ENCODE results near the gene TADA1.

TADA1 gene

DNA sequence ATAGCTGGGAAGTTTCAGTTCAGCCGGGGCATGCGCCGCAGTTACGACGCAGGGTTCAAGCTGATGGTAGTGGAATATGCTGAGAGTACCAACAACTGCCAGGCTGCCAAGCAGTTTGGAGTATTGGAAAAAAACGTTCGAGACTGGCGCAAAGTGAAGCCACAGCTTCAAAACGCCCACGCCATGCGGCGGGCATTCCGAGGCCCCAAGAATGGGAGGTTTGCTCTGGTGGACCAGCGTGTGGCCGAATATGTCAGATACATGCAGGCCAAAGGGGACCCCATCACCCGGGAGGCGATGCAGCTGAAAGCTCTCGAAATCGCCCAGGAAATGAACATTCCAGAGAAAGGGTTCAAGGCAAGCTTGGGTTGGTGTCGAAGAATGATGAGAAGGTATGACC, 26.9 kb downstream of the TADA1 start:
- Histone ChIP-seq H3K27ac (ENCODE audit: low read depth, low read length) (no peak overlapping the region), H3K9me3 (ENCODE audit: control insufficient read depth in 5 of 5, low read length in 5 of 5) (no peaks in the 10 kb centered on the region), H3K4me3 (ENCODE audit: low read depth in 1 of 5, low read length in 5 of 5) (no peak overlapping the region), H3K4me1 (ENCODE audit: control insufficient read depth in 5 of 5, insufficient read depth in 5 of 5, low read length in 5 of 5) (peaks cover 3 to 9% (median 8%) of the 10 kb centered on the region in 5 donors), H3K27me3 (ENCODE audit: control insufficient read depth in 5 of 5, insufficient read depth in 4 of 5, low read length in 5 of 5) (no peaks in the 10 kb centered on the region), H3K36me3 (ENCODE audit: control insufficient read depth in 5 of 5, insufficient read depth in 5 of 5, low read length in 5 of 5) (peaks cover 37 to 98% (median 89%) of the 10 kb centered on the region in 5 donors), H3K9ac (ENCODE audit: low read length in 5 of 5) (no peak overlapping the region)

DNA sequence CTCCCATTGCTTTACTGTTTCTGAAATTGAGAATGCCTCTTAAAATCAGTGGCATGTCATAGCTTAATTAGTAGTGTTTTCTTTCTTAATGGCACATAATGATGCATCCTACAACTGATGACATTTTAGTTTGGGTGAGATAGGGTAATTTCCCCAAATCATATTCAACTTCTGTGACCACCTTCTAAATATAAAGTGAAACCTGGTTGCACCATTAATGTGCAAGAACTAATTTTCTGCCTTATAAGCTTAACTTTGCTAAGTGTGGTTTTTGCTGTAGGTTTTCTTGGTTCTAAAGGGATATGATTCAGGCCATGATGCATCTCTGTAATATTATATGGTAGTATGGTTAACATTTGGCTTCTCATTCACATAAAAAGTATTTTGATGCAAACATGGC, 27.9 kb downstream of the TADA1 start:
- H3K27me3 ChIP-seq (ENCODE audit: control insufficient read depth in 5 of 5, insufficient read depth in 4 of 5, low read length in 5 of 5) = no peaks in the 10 kb centered on the region
- peaks cover 34 to 98% (median 90%) of the 10 kb centered on the region in 5 donors for H3K36me3 ChIP-seq (ENCODE audit: control insufficient read depth in 5 of 5, insufficient read depth in 5 of 5, low read length in 5 of 5)
- H3K9ac ChIP-seq (ENCODE audit: low read length in 5 of 5) = no peak overlapping the region
- H3K27ac ChIP-seq (ENCODE audit: low read depth, low read length) = no peak overlapping the region
- H3K9me3 ChIP-seq (ENCODE audit: control insufficient read depth in 5 of 5, low read length in 5 of 5) = no peaks in the 10 kb centered on the region
- H3K4me1 ChIP-seq (ENCODE audit: control insufficient read depth in 5 of 5, insufficient read depth in 5 of 5, low read length in 5 of 5) = peaks cover 4 to 18% (median 15%) of the 10 kb centered on the region in 5 donors
- no peak overlapping the region for H3K4me3 ChIP-seq (ENCODE audit: low read depth in 1 of 5, low read length in 5 of 5)

DNA sequence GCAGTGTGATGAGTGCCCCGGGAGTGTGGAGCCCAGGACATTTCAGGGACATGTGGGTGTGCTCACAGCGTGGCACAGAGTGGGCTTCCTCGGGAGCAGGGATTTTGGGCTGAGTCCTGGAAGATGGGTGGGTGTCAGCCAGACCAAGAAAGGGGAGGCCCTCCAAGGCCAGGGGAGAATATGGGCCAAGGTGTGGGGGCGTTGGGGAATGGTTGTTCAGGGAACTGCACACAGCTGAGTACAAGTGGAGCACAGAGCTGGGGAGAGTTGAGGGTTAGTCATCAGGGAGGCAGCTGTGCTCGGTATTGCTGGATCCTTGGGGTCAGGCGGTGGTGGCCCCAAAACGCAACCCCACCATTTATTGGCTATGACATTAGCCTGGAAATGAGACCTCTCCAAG, 31.3 kb downstream of the TADA1 start:
- no peak overlapping the region for H3K4me3 ChIP-seq (ENCODE audit: low read depth in 1 of 5, low read length in 5 of 5)
- H3K9ac ChIP-seq (ENCODE audit: low read length in 5 of 5) = peak overlapping the region in 2 of 5 donors; percentile 4 to 38
- peak overlapping the region; percentile 32 for H3K27ac ChIP-seq (ENCODE audit: low read depth, low read length)
- H3K4me1 ChIP-seq (ENCODE audit: control insufficient read depth in 5 of 5, insufficient read depth in 5 of 5, low read length in 5 of 5) = peaks cover 7 to 36% (median 30%) of the 10 kb centered on the region in 5 donors
- no peaks in the 10 kb centered on the region for H3K27me3 ChIP-seq (ENCODE audit: control insufficient read depth in 5 of 5, insufficient read depth in 4 of 5, low read length in 5 of 5)
- peaks cover 23 to 86% (median 83%) of the 10 kb centered on the region in 5 donors for H3K36me3 ChIP-seq (ENCODE audit: control insufficient read depth in 5 of 5, insufficient read depth in 5 of 5, low read length in 5 of 5)
- no peaks in the 10 kb centered on the region for H3K9me3 ChIP-seq (ENCODE audit: control insufficient read depth in 5 of 5, low read length in 5 of 5)

DNA sequence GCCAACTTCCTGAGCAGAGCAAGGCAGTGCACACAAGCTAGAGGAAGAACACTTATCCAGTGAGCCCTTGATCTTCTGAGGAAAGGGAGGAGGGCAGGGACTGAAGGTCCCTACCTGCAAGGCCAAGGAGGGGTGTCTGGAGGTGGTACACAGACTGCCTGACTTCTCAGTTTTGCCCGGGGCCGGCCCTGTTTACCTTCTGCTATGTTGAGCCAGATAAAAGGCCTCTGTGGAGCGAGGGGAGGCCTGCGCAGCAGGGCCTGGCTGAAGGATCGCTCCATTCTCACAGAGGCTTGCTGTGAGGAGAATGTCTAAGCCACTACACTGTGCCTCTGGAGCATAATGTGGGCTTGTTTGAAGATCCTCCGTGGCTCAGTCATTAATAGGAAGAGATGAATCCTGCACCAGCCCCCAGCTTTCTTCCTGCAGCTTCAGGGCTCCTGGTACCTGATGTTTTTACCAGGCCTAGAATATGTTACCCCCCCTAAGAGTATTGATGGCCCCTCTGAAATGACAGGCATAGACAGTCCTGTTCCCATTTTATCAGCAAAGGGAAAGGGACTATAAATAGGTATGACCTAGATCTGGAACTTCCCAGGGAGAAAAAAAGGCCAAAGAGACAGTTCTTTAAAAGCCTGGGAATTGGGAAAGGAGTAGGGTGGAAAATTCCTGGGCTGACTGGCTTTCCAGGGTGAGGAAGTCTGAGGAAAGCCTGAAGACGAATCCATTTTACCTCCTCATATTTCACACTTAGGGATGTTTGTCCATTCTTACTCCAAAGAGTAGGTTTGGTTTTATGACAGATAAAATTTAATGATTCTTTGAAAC, 32.1 kb downstream of the TADA1 start:
- H3K4me3 ChIP-seq (ENCODE audit: low read depth in 1 of 5, low read length in 5 of 5) = no peak overlapping the region
- peaks cover 23 to 78% (median 75%) of the 10 kb centered on the region in 5 donors for H3K36me3 ChIP-seq (ENCODE audit: control insufficient read depth in 5 of 5, insufficient read depth in 5 of 5, low read length in 5 of 5)
- H3K9me3 ChIP-seq (ENCODE audit: control insufficient read depth in 5 of 5, low read length in 5 of 5) = no peaks in the 10 kb centered on the region
- H3K9ac ChIP-seq (ENCODE audit: low read length in 5 of 5) = peak overlapping the region in 3 of 5 donors; percentile 18 to 38 (median 31)
- no peaks in the 10 kb centered on the region for H3K27me3 ChIP-seq (ENCODE audit: control insufficient read depth in 5 of 5, insufficient read depth in 4 of 5, low read length in 5 of 5)
- peak overlapping the region; percentile 32 for H3K27ac ChIP-seq (ENCODE audit: low read depth, low read length)
- H3K4me1 ChIP-seq (ENCODE audit: control insufficient read depth in 5 of 5, insufficient read depth in 5 of 5, low read length in 5 of 5) = peaks cover 7 to 36% (median 30%) of the 10 kb centered on the region in 5 donors

DNA sequence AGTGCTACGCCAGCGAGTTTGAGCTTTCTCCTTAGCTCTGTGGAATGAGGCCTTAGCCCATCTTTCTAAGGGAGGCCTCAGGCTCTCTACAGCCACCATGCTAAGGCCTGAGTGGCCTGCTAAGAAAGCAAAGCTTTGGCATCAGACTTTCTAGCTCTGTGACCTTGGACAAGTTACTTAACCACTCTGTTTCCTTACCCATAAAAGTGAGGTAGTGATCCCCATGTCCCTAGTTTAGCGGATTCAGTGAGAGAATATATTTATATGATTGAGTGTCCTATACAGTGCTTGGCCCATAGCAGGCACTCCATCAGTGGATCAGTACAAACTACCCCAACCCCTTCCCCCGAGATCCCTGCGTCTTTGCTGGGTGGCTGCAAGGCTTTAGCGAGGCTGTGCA, 32.7 kb downstream of the TADA1 start:
- Histone ChIP-seq H3K9ac (ENCODE audit: low read length in 5 of 5) (peak overlapping the region in 2 of 5 donors; percentile 23 to 31), H3K36me3 (ENCODE audit: control insufficient read depth in 5 of 5, insufficient read depth in 5 of 5, low read length in 5 of 5) (peaks cover 20 to 72% (median 68%) of the 10 kb centered on the region in 5 donors), H3K4me1 (ENCODE audit: control insufficient read depth in 5 of 5, insufficient read depth in 5 of 5, low read length in 5 of 5) (peaks cover 7 to 42% (median 37%) of the 10 kb centered on the region in 5 donors), H3K27ac (ENCODE audit: low read depth, low read length) (peak overlapping the region; percentile 32), H3K9me3 (ENCODE audit: control insufficient read depth in 5 of 5, low read length in 5 of 5) (no peaks in the 10 kb centered on the region), H3K27me3 (ENCODE audit: control insufficient read depth in 5 of 5, insufficient read depth in 4 of 5, low read length in 5 of 5) (no peaks in the 10 kb centered on the region), H3K4me3 (ENCODE audit: low read depth in 1 of 5, low read length in 5 of 5) (no peak overlapping the region)

DNA sequence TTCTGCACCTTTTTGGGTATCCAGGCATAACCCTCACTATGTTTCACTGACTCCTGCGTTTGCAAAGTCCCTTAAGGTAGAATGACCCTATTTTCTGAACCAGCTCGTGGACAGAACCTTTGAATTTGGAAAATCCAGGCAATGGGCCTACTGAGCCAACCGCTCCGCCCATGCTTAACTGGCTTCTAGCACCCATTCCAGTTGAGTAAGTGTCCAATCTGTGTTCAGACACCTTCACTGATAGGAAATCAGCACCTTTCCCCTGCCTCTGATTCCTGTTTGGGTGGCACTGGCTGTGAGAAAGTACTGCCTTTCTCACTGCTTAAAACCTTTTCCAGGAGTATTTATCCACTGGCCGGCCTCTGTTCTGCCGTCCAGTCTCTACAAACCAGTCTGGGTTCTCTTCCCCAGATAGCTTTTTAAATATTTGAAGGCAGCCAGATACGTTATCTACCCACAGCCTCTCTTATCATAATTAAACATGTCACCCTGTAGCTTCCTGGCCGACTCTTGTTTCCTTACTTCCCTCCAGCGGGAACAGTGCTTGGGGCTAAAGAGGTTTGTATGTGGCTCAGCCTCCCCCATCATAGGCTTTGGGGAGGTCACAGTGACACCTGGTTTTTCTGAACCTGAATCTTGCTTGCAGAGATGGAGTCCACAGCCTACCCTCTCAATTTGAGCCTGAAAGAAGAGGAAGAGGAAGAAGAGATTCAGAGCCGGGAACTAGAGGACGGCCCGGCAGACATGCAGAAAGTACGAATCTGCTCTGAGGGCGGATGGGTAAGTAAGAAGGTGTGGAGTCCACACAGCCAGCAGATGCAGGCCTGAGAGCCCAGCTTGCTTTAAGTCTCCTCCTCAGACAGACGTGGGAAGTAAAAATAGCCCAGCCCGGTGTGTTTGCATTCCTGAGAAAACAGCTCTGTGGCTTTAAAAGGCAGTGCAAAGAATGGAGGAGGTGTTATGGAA, 35.5 kb downstream of the TADA1 start:
- peaks cover 7 to 45% (median 40%) of the 10 kb centered on the region in 5 donors for H3K4me1 ChIP-seq (ENCODE audit: control insufficient read depth in 5 of 5, insufficient read depth in 5 of 5, low read length in 5 of 5)
- H3K4me3 ChIP-seq (ENCODE audit: low read depth in 1 of 5, low read length in 5 of 5) = peak overlapping the region; percentile 67 to 88 (median 72)
- peak overlapping the region; percentile 55 for H3K27ac ChIP-seq (ENCODE audit: low read depth, low read length)
- peaks cover 8 to 45% (median 42%) of the 10 kb centered on the region in 5 donors for H3K36me3 ChIP-seq (ENCODE audit: control insufficient read depth in 5 of 5, insufficient read depth in 5 of 5, low read length in 5 of 5)
- no peaks in the 10 kb centered on the region for H3K27me3 ChIP-seq (ENCODE audit: control insufficient read depth in 5 of 5, insufficient read depth in 4 of 5, low read length in 5 of 5)
- H3K9ac ChIP-seq (ENCODE audit: low read length in 5 of 5) = peak overlapping the region; percentile 49 to 71 (median 66)
- no peaks in the 10 kb centered on the region for H3K9me3 ChIP-seq (ENCODE audit: control insufficient read depth in 5 of 5, low read length in 5 of 5)

DNA sequence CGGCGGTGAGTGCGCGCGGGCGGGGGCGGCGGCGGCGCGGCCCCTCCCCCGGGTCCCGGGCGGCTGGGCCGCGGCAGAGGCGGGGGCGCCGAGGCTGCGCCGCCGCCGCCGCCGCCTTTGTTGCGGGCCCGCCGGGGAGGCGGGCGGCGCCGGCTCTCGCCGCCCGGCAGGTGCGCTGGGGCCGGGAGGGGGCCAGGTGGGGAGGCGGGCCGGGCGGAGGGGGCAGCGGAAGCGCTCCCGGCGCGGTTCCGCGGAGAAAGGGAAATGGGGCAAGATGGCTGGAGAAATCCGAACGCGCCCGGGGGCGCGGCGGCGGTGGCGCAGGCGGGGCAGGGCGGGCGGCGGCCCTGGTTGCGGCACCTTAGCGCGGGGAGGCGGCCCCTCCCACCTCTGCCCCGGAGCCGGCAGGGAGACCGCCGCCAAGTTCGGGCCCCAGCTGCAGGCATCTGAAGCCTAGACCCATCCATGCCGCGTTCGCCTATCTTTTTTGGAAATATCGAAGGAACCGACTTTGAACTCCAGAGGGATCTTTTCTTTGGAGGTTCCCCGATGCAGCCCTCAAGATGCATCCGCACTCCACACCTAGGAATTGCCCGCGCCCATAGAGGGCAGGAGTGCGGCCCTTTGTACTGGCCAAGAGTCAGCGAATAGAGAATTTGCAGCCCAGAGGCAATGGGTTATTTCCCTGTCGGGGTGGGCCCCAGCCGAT, 36.3 kb downstream of the TADA1 start:
- H3K27ac ChIP-seq (ENCODE audit: low read depth, low read length) = peak overlapping the region; percentile 55
- H3K9ac ChIP-seq (ENCODE audit: low read length in 5 of 5) = peak overlapping the region; percentile 49 to 71 (median 66)
- H3K27me3 ChIP-seq (ENCODE audit: control insufficient read depth in 5 of 5, insufficient read depth in 4 of 5, low read length in 5 of 5) = no peaks in the 10 kb centered on the region
- peaks cover 8 to 37% (median 35%) of the 10 kb centered on the region in 5 donors for H3K36me3 ChIP-seq (ENCODE audit: control insufficient read depth in 5 of 5, insufficient read depth in 5 of 5, low read length in 5 of 5)
- H3K4me3 ChIP-seq (ENCODE audit: low read depth in 1 of 5, low read length in 5 of 5) = peak overlapping the region; percentile 76 to 88 (median 79)
- H3K4me1 ChIP-seq (ENCODE audit: control insufficient read depth in 5 of 5, insufficient read depth in 5 of 5, low read length in 5 of 5) = peaks cover 7 to 42% (median 40%) of the 10 kb centered on the region in 5 donors
- no peaks in the 10 kb centered on the region for H3K9me3 ChIP-seq (ENCODE audit: control insufficient read depth in 5 of 5, low read length in 5 of 5)

DNA sequence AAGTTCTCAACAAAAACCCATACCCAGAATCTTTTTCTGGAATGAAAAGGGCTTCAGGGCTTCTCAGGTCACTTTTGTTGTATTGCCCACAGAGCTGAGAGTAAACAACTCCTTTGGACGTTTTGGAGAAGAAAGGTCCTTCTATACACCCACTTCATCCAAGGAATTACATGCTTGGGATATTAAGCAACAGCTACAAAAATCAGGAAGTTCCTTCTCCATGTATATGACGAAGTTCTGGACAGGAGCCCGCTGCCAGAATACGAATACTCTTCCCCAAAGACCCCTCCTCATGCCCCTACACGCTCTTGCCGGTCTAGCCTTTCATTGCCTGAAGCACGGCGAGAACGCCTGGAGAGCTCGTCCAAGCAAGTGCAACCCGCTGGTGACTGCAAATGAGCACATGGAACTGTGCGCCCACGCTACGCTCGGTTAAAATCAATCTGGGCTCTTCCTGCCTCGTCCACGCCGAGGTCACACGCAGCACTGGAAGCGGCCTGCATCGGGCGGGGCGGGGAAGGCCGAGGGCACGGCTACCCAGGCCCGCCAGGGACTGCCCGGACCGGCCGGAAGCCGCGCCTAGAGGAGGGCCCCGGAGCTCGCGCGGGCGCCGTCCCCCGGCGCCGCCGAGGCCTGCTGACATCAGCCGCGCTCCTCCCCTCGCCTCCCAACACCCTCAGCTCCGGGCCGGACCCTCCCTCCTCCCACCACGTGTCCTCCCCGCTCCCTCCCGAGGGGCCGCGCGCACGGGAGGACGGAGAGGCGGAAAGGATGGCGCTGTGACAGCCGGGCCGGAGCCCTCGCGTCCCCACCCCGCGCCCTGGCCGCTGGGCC, 37.1 kb downstream of the TADA1 start, which contains the start of gene POGK:
Gene POGK, plus strand, starts transcription at position 710 of the 834 bp plus-strand sequence. CDS start 1,482 bp downstream, outside the sequence.
- Histone ChIP-seq H3K27ac (ENCODE audit: low read depth, low read length) (peak within 1 kb of the TSS; percentile 89), H3K9ac (ENCODE audit: low read length in 5 of 5) (peak within 1 kb of the TSS; percentile 75 to 89 (median 84)), H3K4me3 (ENCODE audit: low read depth in 1 of 5, low read length in 5 of 5) (peak within 1 kb of the TSS; percentile 76 to 88 (median 79)), H3K4me1 (ENCODE audit: control insufficient read depth in 5 of 5, insufficient read depth in 5 of 5, low read length in 5 of 5) (peaks cover 4 to 35% (median 32%) of the 10 kb centered on the region in 5 donors), H3K9me3 (ENCODE audit: control insufficient read depth in 5 of 5, low read length in 5 of 5) (no peaks in the 10 kb centered on the region), H3K36me3 (ENCODE audit: control insufficient read depth in 5 of 5, insufficient read depth in 5 of 5, low read length in 5 of 5) (peaks cover 5 to 31% (median 29%) of the 10 kb centered on the region in 5 donors), H3K27me3 (ENCODE audit: control insufficient read depth in 5 of 5, insufficient read depth in 4 of 5, low read length in 5 of 5) (no peaks in the 10 kb centered on the region)

Data from subcutaneous abdominal adipose tissue (tissue), 5 donors.